Calu3 (cell line): ENCODE results near the gene FUT1. TPM values are rescaled to one million over a fixed set of nuclear protein-coding genes. Genes with fewer than 3 reads are reported as not detected.

Experiments
- BruUV-seq: library from RNA; stranded (reverse); fragments of 400-500 nt; replicated peaks from 2 replicates; lab custom pipeline; 2021; lab: Mats Ljungman, UMichigan
- CTCF ChIA-PET: fragments of 300-600 bp; sonication (Branson Sonifier 250); formaldehyde crosslinking; loops from one replicate; lab custom pipeline; 2022; ENCODE audit warnings: antibody characterized with exemption; lab: Charles Lee
- DNase-seq: peaks from one replicate; pipeline ENCODE4 v3.0.0; 2022
- H3K27ac Mint-ChIP-seq: one replicate; pipeline ENCODE4 v1.8.0; 2022; ENCODE audit warnings: mixed read lengths; ENCODE audit not compliant: unreplicated experiment
- H3K27me3 Mint-ChIP-seq: one replicate; pipeline ENCODE4 v1.8.0; 2022; ENCODE audit warnings: mixed read lengths; ENCODE audit not compliant: unreplicated experiment
- H3K36me3 Mint-ChIP-seq: one replicate; pipeline ENCODE4 v1.8.0; 2022; ENCODE audit warnings: mild to moderate bottlenecking, moderate library complexity, mixed read lengths; ENCODE audit not compliant: insufficient read depth, unreplicated experiment
- H3K4me1 Mint-ChIP-seq: one replicate; pipeline ENCODE4 v1.8.0; 2022; ENCODE audit warnings: mild to moderate bottlenecking, low read depth, mixed read lengths; ENCODE audit not compliant: unreplicated experiment
- H3K4me3 Mint-ChIP-seq: one replicate; pipeline ENCODE4 v1.8.0; 2022; ENCODE audit warnings: mild to moderate bottlenecking, low read depth, moderate library complexity, mixed read lengths; ENCODE audit not compliant: unreplicated experiment
- H3K9me3 Mint-ChIP-seq: one replicate; pipeline ENCODE4 v1.8.0; 2022; ENCODE audit warnings: low read depth, mixed read lengths; ENCODE audit not compliant: unreplicated experiment
- CTCF ChIP-seq: fragments of 200-600 bp; IDR thresholded peaks from one replicate; pipeline ENCODE4 v1.8.0; 2022; ENCODE audit warnings: antibody characterized with exemption; ENCODE audit not compliant: unreplicated experiment
- intact Hi-C: fragments of 100-400 bp; cut with micrococcal nuclease; formaldehyde crosslinking; loops from one replicate; pipeline ENCODE4 v1.10.0; 2022; ENCODE audit not compliant: unreplicated experiment
- total RNA-seq: library from RNA; stranded (reverse); gene quantifications from 2 replicates; pipeline ENCODE4 v1.2.3, GENCODE V29; 2022

Gene FUT1
- total RNA-seq, 1 experiment from 2014 or later: 2.9 TPM

GRCh38 chr19:48738557-48739403, 13.7 kb downstream of the FUT1 start:
- H3K36me3 Mint-ChIP-seq: peaks cover 17% of the 10 kb centered on the region

GRCh38 chr19:48737360-48737998, 15.0 kb downstream of the FUT1 start:
- H3K27me3 Mint-ChIP-seq: peaks cover 22% of the 10 kb centered on the region
- TF ChIP-seq CTCF: no peak
- intact Hi-C loops: loop anchor here (5.0 kb wide), 1 partner anchor 60 kb away; no protein-coding TSS in a partner anchor
- H3K4me3 Mint-ChIP-seq: no peak overlapping the region
- DNase-seq: no peak
- H3K9me3 Mint-ChIP-seq: no peaks in the 10 kb centered on the region
- H3K4me1 Mint-ChIP-seq: peaks cover 8% of the 10 kb centered on the region
- peak overlapping the region; percentile 52 for H3K27ac Mint-ChIP-seq
- CTCF ChIA-PET: interaction anchor here (0.6 kb wide), 1 partner anchor 102 kb away, joined by 3 read pairs; no protein-coding TSS in a partner anchor
- peaks cover 17% of the 10 kb centered on the region for H3K36me3 Mint-ChIP-seq
- BruUV-seq: no TSS peak

More at GRCh38 chr19:48738557-48739403, 13.7 kb downstream of the FUT1 start:
- peaks cover 8% of the 10 kb centered on the region for H3K4me1 Mint-ChIP-seq
- intact Hi-C loops: loop anchor here (5.0 kb wide), 1 partner anchor 61 kb away; no protein-coding TSS in a partner anchor
- peak; percentile 98 for DNase-seq
- peaks cover 22% of the 10 kb centered on the region for H3K27me3 Mint-ChIP-seq
- peak overlapping the region; percentile 26 for H3K4me3 Mint-ChIP-seq
- H3K27ac Mint-ChIP-seq: no peak overlapping the region
- H3K9me3 Mint-ChIP-seq: no peaks in the 10 kb centered on the region
- no TSS peak for BruUV-seq
- TF ChIP-seq CTCF: peak; percentile 72
- CTCF ChIA-PET: interaction anchor here (0.6 to 2.3 kb wide), 14 partner anchors 9 to 254 kb away, joined by 3 to 15 read pairs (median 3); partner anchors contain the start of genes CA11 and FUT2

- peaks cover 40% of the 10 kb centered on the region for H3K27me3 Mint-ChIP-seq
- peak; percentile 79 for DNase-seq
- no peaks in the 10 kb centered on the region for H3K9me3 Mint-ChIP-seq
- intact Hi-C loops: loop anchor here (5.0 kb wide), 1 partner anchor 58 kb away; no protein-coding TSS in a partner anchor
- H3K27ac Mint-ChIP-seq: peak overlapping the region; percentile 65
- BruUV-seq: no TSS peak
- no peak for TF ChIP-seq CTCF
- H3K4me3 Mint-ChIP-seq: peak overlapping the region; percentile 80
- CTCF ChIA-PET: interaction anchor here (0.7 to 1.3 kb wide), 4 partner anchors 10 to 89 kb away, joined by 3 read pairs; partner anchors contain the start of gene CA11
- H3K4me1 Mint-ChIP-seq: peaks cover 8% of the 10 kb centered on the region
- peaks cover 17% of the 10 kb centered on the region for H3K36me3 Mint-ChIP-seq
These were observed 17.3 kb downstream of the FUT1 start for GRCh38 chr19:48735031-48735615.

- Mint-ChIP-seq H3K27ac (peak overlapping the region; percentile 65), H3K4me3 (peak overlapping the region; percentile 80), H3K27me3 (peaks cover 40% of the 10 kb centered on the region), H3K36me3 (peaks cover 17% of the 10 kb centered on the region), H3K4me1 (peaks cover 8% of the 10 kb centered on the region), H3K9me3 (no peaks in the 10 kb centered on the region)
- CTCF ChIA-PET: interaction anchor here (1.3 kb wide), 1 partner anchor 10 kb away, joined by 3 read pairs; no protein-coding TSS in a partner anchor
- intact Hi-C loops: loop anchor here (5.0 kb wide), 1 partner anchor 57 kb away; no protein-coding TSS in a partner anchor
- no peak for DNase-seq
- no peak for TF ChIP-seq CTCF
- BruUV-seq: no TSS peak
These were observed 17.8 kb downstream of the FUT1 start for GRCh38 chr19:48734625-48735024.
